Immature natural killer cell (primary cell): ENCODE data around the gene ARPC1A. TPM values are rescaled to one million over a fixed set of nuclear protein-coding genes. Genes with fewer than 3 reads are reported as not detected.
"Not testable (repeated sequence)": the region's sequence is repeated elsewhere in the genome, so short reads cannot be mapped to it uniquely, and the experiment has no call there.

Experiments used
- DNase-seq, 3 donors: peaks; one replicate each; pipeline ENCODE4 v3.0.0; 2022; ENCODE audit warnings: mixed read lengths in 1 of 3
- H3K27ac Mint-ChIP-seq, 6 donors: one replicate each; pipeline ENCODE4 v1.8.0; 2020; ENCODE audit warnings: mixed read lengths in 6 of 6, mild to moderate bottlenecking in 5 of 6, inconsistent platforms in 4 of 6, moderate library complexity in 3 of 6
- H3K27me3 Mint-ChIP-seq, 3 donors: one replicate each; pipeline ENCODE4 v1.8.0; 2020 to 2021; ENCODE audit warnings: low read depth in 3 of 3, mild to moderate bottlenecking in 3 of 3, mixed read lengths in 3 of 3, moderate library complexity in 3 of 3, inconsistent platforms in 1 of 3
- H3K36me3 Mint-ChIP-seq, 3 donors: one replicate each; pipeline ENCODE4 v1.8.0; 2020; ENCODE audit warnings: mixed read lengths in 3 of 3, inconsistent platforms in 2 of 3, mild to moderate bottlenecking in 2 of 3
- H3K4me1 Mint-ChIP-seq, 2 donors: one replicate each; pipeline ENCODE4 v1.8.0; 2020; ENCODE audit warnings: inconsistent platforms in 2 of 2, mild to moderate bottlenecking in 2 of 2, mixed read lengths in 2 of 2, moderate library complexity in 1 of 2
- H3K4me3 Mint-ChIP-seq, 5 donors: one replicate each; pipeline ENCODE4 v1.8.0; 2020; ENCODE audit warnings: mild to moderate bottlenecking in 5 of 5, mixed read lengths in 5 of 5, inconsistent platforms in 3 of 5, moderate library complexity in 3 of 5
- H3K9me3 Mint-ChIP-seq, 6 donors: one replicate each; pipeline ENCODE4 v1.8.0; 2020; ENCODE audit warnings: mild to moderate bottlenecking in 6 of 6, mixed read lengths in 6 of 6, inconsistent platforms in 4 of 6, moderate library complexity in 3 of 6
- polyA plus RNA-seq, 3 donors: library from polyadenylated mRNA; unstranded; fragments of 300-500 nt; fragmentation: Illumina TruSeq; gene quantifications; one replicate each; pipeline ENCODE4 v1.2.3, GENCODE V29; 2021

Gene ARPC1A
- polyA plus RNA-seq, 3 donors from 2014 or later: 26.6 to 49.2 (median 39.5) TPM

DNA sequence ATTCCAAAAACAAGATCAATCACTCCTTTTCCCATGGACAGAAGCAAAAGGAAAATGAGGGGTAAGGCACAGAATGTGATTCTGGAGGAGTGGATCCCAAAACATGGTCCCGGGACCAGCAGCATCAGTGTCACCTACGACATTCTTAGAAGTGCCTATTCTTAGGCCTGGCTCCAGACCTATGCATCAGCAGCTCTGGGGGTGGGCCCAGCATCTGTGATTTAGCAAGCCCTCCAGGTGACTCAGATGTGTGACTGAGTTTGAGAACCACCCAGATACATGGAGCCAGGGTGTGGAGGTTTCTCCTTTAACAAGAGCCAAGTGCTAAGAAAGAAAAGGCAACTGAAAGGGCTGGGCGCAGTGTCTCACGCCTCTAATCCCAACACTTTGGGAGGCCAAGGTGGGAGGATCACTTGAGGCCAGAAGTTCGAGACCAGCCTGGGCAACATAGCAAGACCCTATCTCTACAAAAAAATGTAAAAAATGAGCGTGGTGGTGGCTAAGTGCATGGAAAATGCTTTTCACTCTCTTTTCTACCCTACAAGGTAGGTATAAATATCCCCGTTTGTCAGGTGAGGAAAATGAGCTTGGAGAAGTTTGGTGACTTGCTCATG, 17.1 kb upstream of the ARPC1A start:
- Mint-ChIP-seq H3K36me3 (peaks cover 0 to 3% (median 0%) of the 10 kb centered on the region in 3 donors), H3K27me3 (peaks cover 1 to 7% (median 3%) of the 10 kb centered on the region in 3 donors), H3K4me1 (peaks cover 2 to 6% of the 10 kb centered on the region in 2 donors), H3K4me3 (no peak overlapping the region), H3K9me3 (no peaks in the 10 kb centered on the region), H3K27ac (no peak overlapping the region)
- DNase-seq: no peak

DNA sequence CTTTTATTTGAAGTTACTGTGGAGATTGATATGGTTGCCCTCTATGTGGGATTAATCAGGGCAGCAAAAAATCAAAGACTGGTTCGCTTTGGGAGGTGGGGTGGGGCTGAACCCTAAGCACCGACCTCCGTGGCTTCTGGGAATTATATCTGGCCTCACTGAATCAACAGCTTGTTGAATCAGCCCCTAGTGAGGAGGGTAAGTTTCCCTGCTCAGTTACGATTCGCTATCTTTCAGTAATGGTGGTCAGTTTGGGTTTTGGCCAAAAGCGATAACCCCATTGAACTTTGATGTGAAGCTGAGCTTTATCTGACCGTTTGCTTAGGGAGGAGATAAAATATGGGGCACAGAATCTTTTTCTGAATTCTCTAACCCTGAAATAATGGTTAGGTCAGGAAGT, 16.6 kb upstream of the ARPC1A start:
- Mint-ChIP-seq H3K4me3 (no peak overlapping the region), H3K4me1 (peaks cover 2 to 6% of the 10 kb centered on the region in 2 donors), H3K36me3 (no peaks in the 10 kb centered on the region), H3K27me3 (peaks cover 1 to 6% (median 3%) of the 10 kb centered on the region in 3 donors), H3K9me3 (no peaks in the 10 kb centered on the region), H3K27ac (no peak overlapping the region)
- DNase-seq: no peak

DNA sequence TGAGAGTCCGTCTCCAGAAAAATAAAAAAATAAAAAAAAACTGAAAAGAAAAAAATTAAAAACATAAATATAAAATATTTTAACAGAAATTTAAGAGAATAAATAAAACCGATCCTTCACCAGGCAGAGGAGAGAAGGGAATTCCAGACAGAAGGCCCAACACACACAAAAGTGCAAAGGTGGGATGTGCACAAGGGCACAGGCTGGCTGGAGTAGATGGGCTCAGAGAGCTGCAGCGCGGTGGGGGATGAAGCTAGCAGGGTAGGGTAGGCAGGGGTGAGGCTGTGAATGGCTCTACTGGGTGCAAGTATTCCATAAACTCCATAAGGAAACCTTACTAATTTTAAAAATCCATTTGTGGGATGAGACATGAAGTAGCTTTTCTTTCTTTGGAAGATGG, 15.7 kb upstream of the ARPC1A start:
- no peak overlapping the region for H3K27ac Mint-ChIP-seq
- peaks cover 3 to 8% (median 4%) of the 10 kb centered on the region in 3 donors for H3K27me3 Mint-ChIP-seq
- peaks cover 2 to 6% of the 10 kb centered on the region in 2 donors for H3K4me1 Mint-ChIP-seq
- no peaks in the 10 kb centered on the region for H3K9me3 Mint-ChIP-seq
- DNase-seq: no peak
- H3K36me3 Mint-ChIP-seq: no peaks in the 10 kb centered on the region
- no peak overlapping the region for H3K4me3 Mint-ChIP-seq

DNA sequence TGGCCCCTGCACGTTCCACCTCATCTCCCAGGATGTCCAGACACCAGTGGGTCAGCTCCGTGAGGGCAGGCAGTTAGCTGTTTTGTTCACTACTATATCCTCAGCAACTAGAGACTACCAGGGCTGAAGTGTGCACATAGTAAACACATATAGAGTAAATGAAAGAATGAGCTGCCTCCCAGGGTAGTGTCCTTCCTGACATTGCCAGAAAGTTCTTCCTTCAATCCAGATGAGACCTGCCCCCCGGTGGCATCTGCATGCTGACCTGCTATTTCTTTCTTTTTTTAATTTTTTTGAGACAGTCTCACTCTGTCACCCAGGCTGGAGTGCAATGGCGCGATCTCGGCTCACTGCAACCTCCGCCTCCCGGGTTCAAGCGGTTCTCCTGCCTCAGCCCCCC, 14.0 kb upstream of the ARPC1A start:
- Mint-ChIP-seq H3K4me3 (no peak overlapping the region), H3K27me3 (peaks cover 3 to 5% (median 4%) of the 10 kb centered on the region in 3 donors), H3K36me3 (no peaks in the 10 kb centered on the region)

DNA sequence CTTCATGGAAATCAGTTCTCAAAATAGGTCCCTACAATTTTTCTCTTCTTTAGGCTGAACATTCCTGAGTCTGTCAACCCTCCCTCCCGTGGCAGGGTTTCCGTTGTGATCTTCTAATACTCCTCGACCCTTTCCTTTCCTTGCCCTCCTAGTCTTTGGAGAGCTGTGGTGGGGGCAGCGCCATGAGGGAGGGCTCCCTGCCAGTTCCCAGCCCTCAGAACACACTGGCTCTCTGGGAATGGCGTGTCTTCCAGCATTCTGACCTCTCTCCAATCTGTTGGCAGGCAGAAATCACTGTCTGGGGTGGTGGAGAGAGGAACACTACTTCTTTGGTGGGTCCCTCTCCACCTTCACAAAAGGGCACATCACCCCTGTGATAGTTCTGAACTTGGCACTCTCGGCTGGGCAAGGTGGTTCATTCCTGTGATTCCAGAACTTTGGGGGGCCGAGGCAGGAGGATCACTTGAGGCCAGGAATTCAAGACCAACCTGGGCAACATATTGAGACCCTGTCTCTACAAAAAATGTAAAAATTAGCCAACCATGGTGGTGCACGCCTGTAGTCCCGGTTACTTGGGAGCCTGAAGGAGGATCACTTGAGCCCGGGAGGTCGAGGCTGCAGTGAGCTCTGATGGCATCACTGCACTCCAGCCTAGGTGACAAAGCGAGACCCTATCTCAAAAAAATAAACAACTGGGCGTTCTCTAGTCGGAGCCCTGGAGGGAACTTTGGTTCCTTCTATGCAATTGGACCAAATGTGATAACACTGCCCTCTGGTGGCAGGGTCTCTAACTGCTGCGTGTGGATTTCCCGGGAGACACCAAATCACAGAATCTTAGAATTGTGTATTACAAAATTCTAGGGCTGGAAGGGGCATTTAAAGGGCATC, 13.1 kb upstream of the ARPC1A start:
- Mint-ChIP-seq H3K4me3 (peak overlapping the region in 2 of 5 donors; percentile 40 to 47), H3K4me1 (peaks cover 2 to 6% of the 10 kb centered on the region in 2 donors), H3K27me3 (peaks cover 3 to 6% (median 5%) of the 10 kb centered on the region in 3 donors), H3K27ac (no peak overlapping the region), H3K9me3 (no peaks in the 10 kb centered on the region), H3K36me3 (no peaks in the 10 kb centered on the region)
- peak; percentile 58 to 66 (median 65) for DNase-seq

More for the DNA sequence above, 14.0 kb upstream of the ARPC1A start:
- Mint-ChIP-seq H3K27ac (no peak overlapping the region), H3K4me1 (peaks cover 2 to 6% of the 10 kb centered on the region in 2 donors), H3K9me3 (no peaks in the 10 kb centered on the region)
- no peak for DNase-seq

DNA sequence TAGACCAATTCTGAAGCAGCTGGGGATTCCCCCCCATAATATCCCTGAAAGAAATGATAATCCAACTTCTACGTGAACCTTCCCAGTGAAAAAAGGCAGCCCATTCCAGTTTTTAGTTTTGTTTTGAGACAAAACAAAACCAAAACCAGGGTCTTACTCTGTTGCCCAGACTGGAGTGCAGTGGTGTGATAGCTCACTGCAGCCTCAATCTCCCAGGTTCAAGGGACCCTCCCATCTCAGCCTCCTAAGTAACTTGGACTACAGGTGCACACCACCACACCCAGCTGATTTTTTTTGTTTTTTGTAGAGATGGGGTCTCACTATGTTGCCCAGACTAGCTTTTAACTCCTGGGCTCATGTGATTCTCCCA, 12.5 kb upstream of the ARPC1A start:
- H3K36me3 Mint-ChIP-seq: no peaks in the 10 kb centered on the region
- DNase-seq: no peak
- peaks cover 3 to 6% (median 5%) of the 10 kb centered on the region in 3 donors for H3K27me3 Mint-ChIP-seq
- H3K4me3 Mint-ChIP-seq: peak overlapping the region in 3 of 5 donors; percentile 9 to 47 (median 40)
- H3K27ac Mint-ChIP-seq: no peak overlapping the region
- no peaks in the 10 kb centered on the region for H3K9me3 Mint-ChIP-seq
- H3K4me1 Mint-ChIP-seq: peaks cover 2 to 6% of the 10 kb centered on the region in 2 donors

DNA sequence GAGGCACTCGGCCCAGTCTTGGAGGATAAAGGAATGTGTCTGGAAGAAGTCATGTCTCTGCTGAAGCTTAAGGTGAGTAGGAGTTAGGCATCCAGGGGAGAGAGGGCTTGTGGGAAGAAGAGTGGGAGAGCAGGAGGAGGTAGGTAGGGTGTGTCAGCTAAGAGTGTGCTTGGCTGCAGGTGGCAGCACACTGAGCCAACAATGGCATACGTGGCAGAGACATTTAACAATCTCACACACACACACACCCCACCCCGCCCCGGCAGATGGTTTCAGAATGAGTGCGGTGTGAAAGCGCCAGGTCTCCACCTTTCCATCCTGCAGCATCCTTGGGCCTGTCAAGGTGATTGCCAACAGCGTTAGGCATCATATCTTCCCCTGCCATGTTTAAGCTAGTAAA, 11.2 kb upstream of the ARPC1A start:
- H3K36me3 Mint-ChIP-seq: no peaks in the 10 kb centered on the region
- H3K4me1 Mint-ChIP-seq: peaks cover 2 to 6% of the 10 kb centered on the region in 2 donors
- DNase-seq: no peak
- no peak overlapping the region for H3K4me3 Mint-ChIP-seq
- peaks cover 0 to 7% (median 7%) of the 10 kb centered on the region in 3 donors for H3K27me3 Mint-ChIP-seq
- H3K27ac Mint-ChIP-seq: no peak overlapping the region
- no peaks in the 10 kb centered on the region for H3K9me3 Mint-ChIP-seq

DNA sequence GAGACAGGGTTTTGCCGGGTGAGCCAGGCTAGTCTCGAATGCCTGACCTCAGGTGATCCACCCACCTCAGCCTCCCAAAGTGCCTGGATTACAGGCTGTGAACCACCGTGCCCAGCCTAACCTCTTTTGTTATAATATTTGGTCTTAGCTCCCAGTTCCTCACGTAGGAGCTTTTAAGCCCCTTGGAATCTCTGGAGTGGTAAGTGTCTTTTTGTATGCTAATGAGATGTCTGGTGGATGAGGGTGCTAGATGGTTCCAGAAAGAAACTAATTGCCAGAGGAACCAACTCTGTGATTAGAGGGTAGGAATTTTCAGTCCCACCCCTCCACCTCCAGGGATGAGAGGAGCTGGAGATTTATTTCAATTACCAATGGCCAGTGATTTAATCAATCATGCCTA, 5.3 kb upstream of the ARPC1A start:
- Mint-ChIP-seq H3K9me3 (no peaks in the 10 kb centered on the region), H3K27ac (no peak overlapping the region), H3K4me1 (peaks cover 0 to 7% of the 10 kb centered on the region in 2 donors), H3K36me3 (no peaks in the 10 kb centered on the region), H3K27me3 (peaks cover 7 to 10% (median 8%) of the 10 kb centered on the region in 3 donors), H3K4me3 (no peak overlapping the region)
- no peak for DNase-seq

DNA sequence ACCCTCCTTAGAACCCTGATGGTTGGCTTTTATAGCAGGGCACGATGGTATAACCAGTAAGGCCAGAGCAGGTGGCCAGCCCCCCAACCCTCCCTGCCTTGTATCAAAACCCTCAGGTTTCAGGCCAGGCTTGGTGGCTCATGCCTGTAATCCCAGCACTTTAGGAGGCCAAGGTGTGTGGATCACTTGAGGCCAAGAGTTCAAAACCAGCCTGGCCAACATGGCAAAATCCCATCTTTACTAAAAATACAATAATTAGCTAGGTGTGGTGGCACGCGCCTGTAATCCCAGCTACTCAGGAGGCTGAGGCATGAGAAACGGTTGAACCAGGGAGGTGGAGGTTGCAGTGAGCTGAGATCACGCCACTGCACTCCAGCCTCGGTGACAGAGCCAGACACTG, 3.0 kb upstream of the ARPC1A start:
- not testable (repeated sequence) for DNase-seq, H3K36me3 Mint-ChIP-seq, H3K27ac Mint-ChIP-seq, H3K4me3 Mint-ChIP-seq, H3K9me3 Mint-ChIP-seq
- peaks cover 16 to 25% of the 10 kb centered on the region in 2 donors for H3K4me1 Mint-ChIP-seq
- H3K27me3 Mint-ChIP-seq: peaks cover 17 to 20% (median 19%) of the 10 kb centered on the region in 3 donors

DNA sequence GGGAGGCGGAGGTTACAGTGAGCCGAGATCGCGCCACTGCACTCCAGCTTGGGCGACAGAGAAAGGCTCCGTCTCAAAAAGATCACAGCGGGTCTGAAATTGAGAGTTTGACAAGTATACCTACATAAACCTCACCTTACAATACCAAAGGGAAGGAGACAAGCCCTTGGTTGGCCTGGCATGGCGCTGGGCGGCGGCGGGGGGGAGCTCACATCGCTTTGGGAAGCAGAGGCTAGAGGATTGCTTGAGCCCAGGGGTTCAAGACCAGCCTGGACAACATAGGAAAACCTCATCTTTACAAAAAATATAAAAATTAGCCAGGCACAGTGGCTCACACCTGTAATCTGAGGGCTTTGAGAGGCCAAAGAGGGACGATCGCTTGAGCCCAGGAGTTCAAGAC, 1.1 kb upstream of the ARPC1A start:
- DNase-seq: no peak

DNA sequence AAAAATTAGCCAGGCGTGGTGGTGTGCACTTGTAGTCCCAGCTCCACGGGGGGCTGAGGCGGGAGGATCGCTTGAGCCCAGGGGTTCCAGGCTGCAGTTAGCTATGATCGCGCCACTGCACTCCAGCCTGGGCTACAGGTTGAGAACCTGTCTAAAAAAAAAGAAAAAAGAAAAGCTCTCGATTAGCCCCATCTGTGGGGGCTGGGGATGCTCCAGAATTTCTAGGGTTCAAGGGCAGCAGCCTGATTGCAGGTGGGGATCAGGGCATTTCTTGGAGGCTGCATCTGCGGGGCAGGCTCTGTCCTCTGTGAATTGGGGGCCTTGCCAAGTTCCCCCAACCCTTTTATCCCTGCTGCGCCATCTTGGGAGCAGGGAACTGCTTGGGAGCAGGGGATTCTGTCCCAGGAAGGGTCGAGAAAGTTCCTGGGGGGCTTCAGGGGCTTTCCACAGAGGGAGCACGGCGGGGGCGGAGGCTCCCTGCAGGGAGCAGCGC, 651 bp upstream of the ARPC1A start:
- Mint-ChIP-seq H3K27ac (peak overlapping the region; percentile 87 to 93 (median 88)), H3K4me1 (peaks cover 37 to 44% of the 10 kb centered on the region in 2 donors), H3K9me3 (no peaks in the 10 kb centered on the region), H3K4me3 (peak overlapping the region; percentile 87 to 95 (median 91)), H3K27me3 (peaks cover 15 to 19% (median 19%) of the 10 kb centered on the region in 3 donors), H3K36me3 (no peaks in the 10 kb centered on the region)
- DNase-seq: no peak

More for the DNA sequence above, 1.1 kb upstream of the ARPC1A start:
- Mint-ChIP-seq H3K36me3 (no peaks in the 10 kb centered on the region), H3K27ac (peak overlapping the region in 2 of 6 donors; percentile 89 to 93), H3K4me1 (peaks cover 32 to 40% of the 10 kb centered on the region in 2 donors), H3K9me3 (no peaks in the 10 kb centered on the region), H3K27me3 (peaks cover 15 to 19% (median 19%) of the 10 kb centered on the region in 3 donors), H3K4me3 (peak overlapping the region; percentile 87 to 95 (median 91))

DNA sequence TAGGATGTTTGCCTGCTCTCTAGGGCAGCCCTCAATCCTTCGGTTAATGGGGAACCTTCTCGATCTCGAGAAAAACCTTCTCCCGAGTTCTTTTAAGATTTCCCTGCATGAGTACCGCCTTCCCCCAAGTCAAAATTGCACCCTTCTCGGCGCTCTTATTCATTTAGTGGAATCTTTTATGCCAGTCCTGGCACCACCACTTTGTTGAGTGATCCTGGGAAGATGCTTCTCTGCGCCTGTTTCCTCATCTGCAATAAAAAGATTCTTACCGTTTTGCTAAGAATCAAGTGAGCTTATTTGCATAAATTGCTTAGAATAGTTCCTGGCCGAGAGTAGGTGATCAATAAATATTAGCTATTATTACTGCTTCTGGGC, 697 bp downstream of the ARPC1A start:
- H3K4me3 Mint-ChIP-seq: peak overlapping the region; percentile 87 to 95 (median 91)
- peaks cover 15 to 22% (median 19%) of the 10 kb centered on the region in 3 donors for H3K27me3 Mint-ChIP-seq
- DNase-seq: no peak
- no peaks in the 10 kb centered on the region for H3K9me3 Mint-ChIP-seq
- peaks cover 50 to 57% of the 10 kb centered on the region in 2 donors for H3K4me1 Mint-ChIP-seq
- H3K27ac Mint-ChIP-seq: peak overlapping the region; percentile 87 to 97 (median 90)
- H3K36me3 Mint-ChIP-seq: no peaks in the 10 kb centered on the region

DNA sequence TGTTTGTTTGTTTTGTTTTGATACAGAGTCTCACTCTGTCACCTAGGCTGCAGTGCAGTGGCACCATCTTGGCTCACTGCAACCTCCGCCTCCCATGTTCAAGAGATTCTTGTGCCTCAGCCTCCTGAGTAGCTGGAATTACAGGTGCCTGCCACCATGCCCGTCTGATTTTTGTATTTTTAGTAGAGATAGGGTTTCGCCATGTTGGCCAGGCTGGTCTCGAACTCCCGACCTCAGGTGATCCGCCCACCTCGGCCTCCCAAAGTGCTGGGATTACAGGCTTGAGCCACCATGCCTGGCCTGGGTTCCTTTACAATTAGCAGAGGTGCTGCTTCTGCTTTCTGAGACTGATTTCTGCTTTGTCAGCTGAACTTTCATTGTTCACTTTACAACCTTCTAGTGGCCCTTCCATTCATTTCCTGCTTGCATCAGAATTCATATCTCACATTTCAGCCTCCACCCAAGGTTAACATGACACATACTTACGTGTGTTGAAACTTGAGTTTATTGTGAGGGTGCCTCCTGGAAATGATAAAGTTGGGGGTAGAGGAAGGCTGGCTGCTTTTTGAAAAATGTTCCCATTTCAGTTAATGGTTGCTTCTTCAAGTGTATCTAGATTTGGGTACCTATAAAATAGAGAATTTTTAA, 4.7 kb downstream of the ARPC1A start:
- H3K4me3 Mint-ChIP-seq: peak overlapping the region; percentile 9 to 60 (median 36)
- H3K27ac Mint-ChIP-seq: peak overlapping the region; percentile 74 to 85 (median 78)
- H3K27me3 Mint-ChIP-seq: peaks cover 7 to 16% (median 11%) of the 10 kb centered on the region in 3 donors
- peaks cover 65 to 72% of the 10 kb centered on the region in 2 donors for H3K4me1 Mint-ChIP-seq
- not testable (repeated sequence) for H3K9me3 Mint-ChIP-seq, H3K36me3 Mint-ChIP-seq
- DNase-seq: peak in 1 of 3 donors; percentile 14
